PC-3 (cell line): ENCODE results near the gene HDAC4. TPM values are rescaled to one million over a fixed set of nuclear protein-coding genes. Genes with fewer than 3 reads are reported as not detected.

Experiments
- ATAC-seq: fragments of 200-7000 bp; cut with Tn5 transposase; 2 replicates; pipeline ENCODE4 v1.9.1; 2020; ENCODE audit warnings: mild to moderate bottlenecking, moderate library complexity
- BruUV-seq: library from RNA; stranded (reverse); fragments of 400-500 nt; replicated peaks from 2 replicates; lab custom pipeline; 2021; lab: Mats Ljungman, UMichigan
- CTCF ChIA-PET: fragments of 300-600 bp; sonication (Branson Sonifier 250); formaldehyde crosslinking; loops from one replicate; lab custom pipeline; 2022; ENCODE audit warnings: antibody characterized with exemption; lab: Charles Lee
- POLR2A ChIA-PET: fragments of 300-600 bp; sonication (Branson Sonifier 250); formaldehyde crosslinking; loops from one replicate; lab custom pipeline; 2022; ENCODE audit warnings: antibody characterized with exemption; ENCODE audit not compliant: unreplicated experiment; lab: Charles Lee
- DNase-seq: peaks from one replicate; pipeline ENCODE4 v3.0.0-alpha.2; 2015
- H2AFZ ChIP-seq: fragments of 300-600 bp; sonication (generic); 2 replicates; pipeline ENCODE4 v1.6.0; 2016; ENCODE audit warnings: antibody characterized with exemption, low read length
- H3F3A ChIP-seq: fragments of 300-600 bp; sonication (generic); one replicate; pipeline ENCODE4 v1.6.0; 2017; ENCODE audit warnings: antibody characterized with exemption, low read length, control low read depth, mild to moderate bottlenecking; ENCODE audit not compliant: unreplicated experiment
- H3K27ac ChIP-seq: fragments of 300-600 bp; sonication (generic); 2 replicates; pipeline ENCODE4 v1.5.1; 2016; ENCODE audit warnings: mild to moderate bottlenecking, low read length
- H3K27me3 ChIP-seq: fragments of 300-600 bp; sonication (generic); 2 replicates; pipeline ENCODE4 v1.6.1; 2016; ENCODE audit warnings: low read length, mixed read lengths
- H3K36me3 ChIP-seq: fragments of 300-600 bp; sonication (generic); 2 replicates; pipeline ENCODE4 v1.6.1; 2016; ENCODE audit warnings: low read depth, mixed run types, low read length, mixed read lengths
- H3K4me1 ChIP-seq: fragments of 300-600 bp; sonication (generic); 2 replicates; pipeline ENCODE4 v1.5.1; 2016; ENCODE audit warnings: low read length; ENCODE audit not compliant: insufficient read depth
- H3K4me2 ChIP-seq: fragments of 300-600 bp; sonication (generic); 2 replicates; pipeline ENCODE4 v1.6.0; 2016; ENCODE audit warnings: low read length
- H3K4me3 ChIP-seq: fragments of 300-600 bp; sonication (generic); 2 replicates; pipeline ENCODE4 v1.5.1; 2016; ENCODE audit warnings: mild to moderate bottlenecking, low read length, mixed read lengths
- H3K79me2 ChIP-seq: fragments of 300-600 bp; sonication (generic); 2 replicates; pipeline ENCODE4 v1.6.1; 2017; ENCODE audit warnings: low read length, mixed read lengths
- H3K9ac ChIP-seq: fragments of 300-600 bp; sonication (generic); 2 replicates; pipeline ENCODE4 v1.6.0; 2016; ENCODE audit warnings: mild to moderate bottlenecking, low read length
- H3K9me2 ChIP-seq: fragments of 300-600 bp; sonication (generic); replicated peaks from 2 replicates; pipeline ENCODE4 v1.6.1; 2016; ENCODE audit warnings: mixed run types, low read length, mixed read lengths
- H3K9me3 ChIP-seq: fragments of 300-600 bp; sonication (generic); 2 replicates; pipeline ENCODE4 v1.6.1; 2016; ENCODE audit warnings: low read length, mixed read lengths
- H4K20me1 ChIP-seq: fragments of 300-600 bp; sonication (generic); 2 replicates; pipeline ENCODE4 v1.6.1; 2016; ENCODE audit warnings: low read length, mixed read lengths
- CTCF ChIP-seq: fragments of 300-600 bp; sonication (generic); conservative IDR thresholded peaks from 2 replicates; pipeline ENCODE4 v1.5.1; 2017; ENCODE audit warnings: antibody characterized with exemption, low read depth, mild to moderate bottlenecking, low read length
- EZH2 ChIP-seq: fragments of 300-600 bp; sonication (generic); IDR thresholded peaks from one replicate; pipeline ENCODE4 v1.6.1; 2017; ENCODE audit warnings: antibody characterized with exemption, mild to moderate bottlenecking, low read length; ENCODE audit not compliant: unreplicated experiment
- EZH2phosphoT487 ChIP-seq: fragments of 300-600 bp; sonication (generic); IDR thresholded peaks from 2 replicates; pipeline ENCODE4 v1.6.1; 2018; ENCODE audit warnings: mild to moderate bottlenecking, antibody characterized with exemption, low read length, borderline replicate concordance
- intact Hi-C: fragments of 100-400 bp; cut with micrococcal nuclease; formaldehyde crosslinking; loops from 2 replicates; pipeline ENCODE4 v1.9.0; 2023
- total RNA-seq: library from RNA; depleted of rRNA; stranded (reverse); fragments of >200 nt; gene quantifications from 2 replicates; pipeline ENCODE4 v1.2.3, GENCODE V29; 2014

The HDAC4 gene
- total RNA-seq, 1 experiment from 2014 or later, result 8.5 TPM

- intact Hi-C loops, result no loop called here
These were observed 164.0 kb downstream of the HDAC4 start for GRCh38 chr2:239236808-239237205.

GRCh38 chr2:239236043-239236807 lies 164.6 kb downstream of the HDAC4 start:
- CTCF ChIA-PET, result no interaction called here
- intact Hi-C loops, result no loop called here
- H2AFZ ChIP-seq, result no peak overlapping the region
- ATAC-seq, result no peak
- H3F3A ChIP-seq, result no peaks in the 10 kb centered on the region
- no peak overlapping the region for H3K27ac ChIP-seq
- H3K9me3 ChIP-seq, result no peaks in the 10 kb centered on the region
- no peak overlapping the region for H3K4me2 ChIP-seq
- H3K4me1 ChIP-seq, result no peaks in the 10 kb centered on the region
- no peak for DNase-seq
- no peaks in the 10 kb centered on the region for H3K27me3 ChIP-seq
- POLR2A ChIA-PET, result no interaction called here
- no peak overlapping the region for H3K9ac ChIP-seq
- no peak for TF ChIP-seq EZH2
- TF ChIP-seq EZH2phosphoT487, result no peak
- no peak for TF ChIP-seq CTCF
- no TSS peak for BruUV-seq
- no peaks in the 10 kb centered on the region for H3K79me2 ChIP-seq
- no peaks in the 10 kb centered on the region for H3K9me2 ChIP-seq
- no peaks in the 10 kb centered on the region for H4K20me1 ChIP-seq
- H3K36me3 ChIP-seq, result no peaks in the 10 kb centered on the region
- H3K4me3 ChIP-seq, result no peak overlapping the region

More at GRCh38 chr2:239236808-239237205, 164.0 kb downstream of the HDAC4 start:
- no peaks in the 10 kb centered on the region for H3K9me3 ChIP-seq
- H3K9me2 ChIP-seq, result no peaks in the 10 kb centered on the region
- H3K27ac ChIP-seq, result no peak overlapping the region
- no peaks in the 10 kb centered on the region for H3K79me2 ChIP-seq
- no peak overlapping the region for H3K4me3 ChIP-seq
- no peak overlapping the region for H3K4me2 ChIP-seq
- no peak overlapping the region for H2AFZ ChIP-seq
- H4K20me1 ChIP-seq, result no peaks in the 10 kb centered on the region
- H3F3A ChIP-seq, result no peaks in the 10 kb centered on the region
- DNase-seq (no peak), ATAC-seq (no peak)
- BruUV-seq, result no TSS peak
- POLR2A ChIA-PET, result no interaction called here
- CTCF ChIA-PET, result no interaction called here
- no peaks in the 10 kb centered on the region for H3K4me1 ChIP-seq
- no peaks in the 10 kb centered on the region for H3K36me3 ChIP-seq
- no peaks in the 10 kb centered on the region for H3K27me3 ChIP-seq
- TF ChIP-seq CTCF (no peak), EZH2 (no peak), EZH2phosphoT487 (no peak)
- no peak overlapping the region for H3K9ac ChIP-seq

- intact Hi-C loops, result no loop called here
- no peaks in the 10 kb centered on the region for H3K9me2 ChIP-seq
- no peak overlapping the region for H3K9ac ChIP-seq
- POLR2A ChIA-PET, result no interaction called here
- no peak overlapping the region for H2AFZ ChIP-seq
- no peak overlapping the region for H3K4me3 ChIP-seq
- BruUV-seq, result no TSS peak
- H3K4me2 ChIP-seq, result no peak overlapping the region
- no peaks in the 10 kb centered on the region for H3K4me1 ChIP-seq
- H3K27ac ChIP-seq, result no peak overlapping the region
- no peaks in the 10 kb centered on the region for H3K79me2 ChIP-seq
- TF ChIP-seq CTCF (no peak), EZH2 (no peak), EZH2phosphoT487 (no peak)
- CTCF ChIA-PET, result no interaction called here
- H3F3A ChIP-seq, result no peaks in the 10 kb centered on the region
- ATAC-seq (no peak), DNase-seq (no peak)
- no peaks in the 10 kb centered on the region for H3K9me3 ChIP-seq
- H3K27me3 ChIP-seq, result no peaks in the 10 kb centered on the region
- no peaks in the 10 kb centered on the region for H3K36me3 ChIP-seq
- H4K20me1 ChIP-seq, result no peaks in the 10 kb centered on the region
These were observed 165.5 kb downstream of the HDAC4 start for GRCh38 chr2:239235311-239235710.
